Activated CD4-positive, alpha-beta memory T cell treated with anti-CD3 and anti-CD28 coated beads, Interleukin-2, amount 10 ng/mL, durations not matched to agents 7 days and 5 days (primary cell): Measurements from ENCODE around the gene B3GALT2. TPM values are rescaled to one million over a fixed set of nuclear protein-coding genes. Genes with fewer than 3 reads are reported as not detected.

Experiments
- total RNA-seq, 2 experiments: library from RNA; stranded (reverse); gene quantifications; one replicate each; pipeline ENCODE4 v1.2.3, GENCODE V29; 2021

B3GALT2 gene
- total RNA-seq, 2 experiments from 2014 or later: 4.1 to 4.3 TPM

Other genes starting within 250 kb of the B3GALT2 start
- 10 to 100 TPM; 44.8 to 45.4 TPM for gene UCHL5, start 127.3 kb downstream of the B3GALT2 start, total RNA-seq
- 10 to 100 TPM; 64.4 to 67.5 TPM for gene RO60, start 127.0 kb downstream of the B3GALT2 start, total RNA-seq
- 10 to 100 TPM; 16.1 to 18.0 TPM for gene GLRX2, start 81.2 kb downstream of the B3GALT2 start, total RNA-seq
- 10 to 100 TPM; 62.0 to 64.9 TPM for gene CDC73, start 64.6 kb downstream of the B3GALT2 start, total RNA-seq